Measurements from ENCODE around the gene SNX25. TPM values are rescaled to one million over a fixed set of nuclear protein-coding genes. Genes with fewer than 3 reads are reported as not detected.

SNX25 gene
- total and polyA plus RNA-seq, 8 donors = 2.6 to 36.8 (median 8.3) TPM

DNA sequence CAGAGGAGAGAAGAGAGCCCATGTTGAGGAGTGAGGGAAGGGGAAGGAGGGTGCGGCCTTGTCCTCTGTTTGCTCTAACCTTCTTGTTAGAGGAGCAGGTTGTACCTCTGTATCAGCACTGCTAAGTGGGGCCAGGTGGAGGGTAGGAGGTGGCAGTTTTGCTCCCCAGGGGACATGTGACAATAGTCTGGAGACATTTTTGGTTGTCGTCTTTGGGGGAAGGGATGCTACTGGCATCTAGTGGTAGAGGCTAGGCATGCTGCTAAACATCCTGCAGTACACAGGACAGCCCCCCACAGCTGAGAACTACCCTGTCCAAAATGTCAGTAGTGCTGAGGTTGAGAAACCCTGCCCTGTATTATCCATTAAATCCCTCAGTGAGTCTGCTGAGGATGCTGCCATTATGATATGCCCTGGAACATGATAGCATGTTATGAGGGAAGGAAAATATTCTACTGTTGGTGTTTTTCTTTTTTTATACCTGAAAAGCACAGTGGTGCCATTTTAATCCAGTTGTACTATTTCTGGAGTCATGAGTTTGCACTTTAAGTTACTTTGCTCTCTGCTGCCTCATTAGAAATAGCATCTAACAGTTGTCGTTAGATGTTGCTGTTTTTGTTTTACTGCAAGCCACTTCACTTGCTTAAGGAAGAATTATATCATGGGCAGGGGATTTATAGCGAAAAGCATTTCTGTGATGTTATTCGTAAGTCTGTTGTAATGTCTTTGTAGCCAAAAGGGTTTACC, 95.7 kb downstream of the SNX25 start:
- Histone ChIP-seq H3K27me3 (no peaks in the 10 kb centered on the region), H3K27ac (no peak overlapping the region), H3K4me1 (peaks cover 0 to 8% (median 3%) of the 10 kb centered on the region in 4 donors), H3K9me3 (no peaks in the 10 kb centered on the region), H3K36me3 (peaks cover 0 to 15% (median 5%) of the 10 kb centered on the region in 4 donors), H3K4me3 (no peak overlapping the region)
- 81 to 93% (median 85%) methylated on average over 5 of the region's 5 CpGs for WGBS, 5 donors
- DNase-seq = peak in 1 of 2 donors; percentile 52
- intact Hi-C loops (cut with DNase I; ENCODE audit: low total_unique reads) = no loop called here
- TF ChIP-seq POLR2AphosphoS5 (IDR thresholded peaks at IDR 0.05) = no peak
- TF ChIP-seq, protein P1, sequence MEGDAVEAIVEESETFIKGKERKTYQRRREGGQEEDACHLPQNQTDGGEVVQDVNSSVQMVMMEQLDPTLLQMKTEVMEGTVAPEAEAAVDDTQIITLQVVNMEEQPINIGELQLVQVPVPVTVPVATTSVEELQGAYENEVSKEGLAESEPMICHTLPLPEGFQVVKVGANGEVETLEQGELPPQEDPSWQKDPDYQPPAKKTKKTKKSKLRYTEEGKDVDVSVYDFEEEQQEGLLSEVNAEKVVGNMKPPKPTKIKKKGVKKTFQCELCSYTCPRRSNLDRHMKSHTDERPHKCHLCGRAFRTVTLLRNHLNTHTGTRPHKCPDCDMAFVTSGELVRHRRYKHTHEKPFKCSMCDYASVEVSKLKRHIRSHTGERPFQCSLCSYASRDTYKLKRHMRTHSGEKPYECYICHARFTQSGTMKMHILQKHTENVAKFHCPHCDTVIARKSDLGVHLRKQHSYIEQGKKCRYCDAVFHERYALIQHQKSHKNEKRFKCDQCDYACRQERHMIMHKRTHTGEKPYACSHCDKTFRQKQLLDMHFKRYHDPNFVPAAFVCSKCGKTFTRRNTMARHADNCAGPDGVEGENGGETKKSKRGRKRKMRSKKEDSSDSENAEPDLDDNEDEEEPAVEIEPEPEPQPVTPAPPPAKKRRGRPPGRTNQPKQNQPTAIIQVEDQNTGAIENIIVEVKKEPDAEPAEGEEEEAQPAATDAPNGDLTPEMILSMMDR (IDR thresholded peaks at IDR 0.05) = peak in 1 of 7 experiments; percentile 28

DNA sequence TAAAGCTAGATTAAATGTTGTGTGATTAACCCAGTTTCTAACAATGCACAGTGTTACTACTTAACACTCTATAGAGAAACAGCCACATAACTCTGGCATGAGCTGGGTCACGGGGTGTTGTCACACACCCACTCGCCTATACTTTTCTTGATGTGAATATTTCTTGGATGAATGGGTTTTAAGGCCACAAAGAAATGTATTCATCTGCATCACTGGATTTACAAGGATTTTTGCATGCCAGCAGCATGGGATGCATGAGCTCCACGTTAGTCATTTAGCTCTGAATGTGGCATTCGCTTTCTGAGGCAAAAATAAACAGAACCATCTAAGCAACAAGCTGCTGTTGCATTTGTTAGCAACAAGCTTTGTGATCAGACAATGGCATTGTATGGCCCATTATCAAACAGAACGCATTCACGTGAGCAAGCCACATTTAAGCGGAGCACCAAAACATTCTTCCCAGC, 96.6 kb downstream of the SNX25 start:
- WGBS, 5 donors = 51 to 70% (median 65%) methylated on average over 7 of the region's 7 CpGs
- TF ChIP-seq, protein P1 (IDR thresholded peaks at IDR 0.05) = no peak
- TF ChIP-seq POLR2A (IDR thresholded peaks at IDR 0.05) (no peak), POLR2AphosphoS5 (IDR thresholded peaks at IDR 0.05) (no peak), EP300 (IDR thresholded peaks at IDR 0.05) (no peak)
- intact Hi-C loops (cut with DNase I; ENCODE audit: low total_unique reads) = no loop called here
- peaks cover 0 to 8% (median 3%) of the 10 kb centered on the region in 4 donors for H3K4me1 ChIP-seq
- H3K27me3 ChIP-seq = no peaks in the 10 kb centered on the region
- no peak overlapping the region for H3K4me3 ChIP-seq
- DNase-seq = peak in 1 of 2 donors; percentile 46
- H3K36me3 ChIP-seq = peaks cover 0 to 23% (median 13%) of the 10 kb centered on the region in 4 donors
- no peaks in the 10 kb centered on the region for H3K9me3 ChIP-seq
- H3K27ac ChIP-seq = no peak overlapping the region

DNA sequence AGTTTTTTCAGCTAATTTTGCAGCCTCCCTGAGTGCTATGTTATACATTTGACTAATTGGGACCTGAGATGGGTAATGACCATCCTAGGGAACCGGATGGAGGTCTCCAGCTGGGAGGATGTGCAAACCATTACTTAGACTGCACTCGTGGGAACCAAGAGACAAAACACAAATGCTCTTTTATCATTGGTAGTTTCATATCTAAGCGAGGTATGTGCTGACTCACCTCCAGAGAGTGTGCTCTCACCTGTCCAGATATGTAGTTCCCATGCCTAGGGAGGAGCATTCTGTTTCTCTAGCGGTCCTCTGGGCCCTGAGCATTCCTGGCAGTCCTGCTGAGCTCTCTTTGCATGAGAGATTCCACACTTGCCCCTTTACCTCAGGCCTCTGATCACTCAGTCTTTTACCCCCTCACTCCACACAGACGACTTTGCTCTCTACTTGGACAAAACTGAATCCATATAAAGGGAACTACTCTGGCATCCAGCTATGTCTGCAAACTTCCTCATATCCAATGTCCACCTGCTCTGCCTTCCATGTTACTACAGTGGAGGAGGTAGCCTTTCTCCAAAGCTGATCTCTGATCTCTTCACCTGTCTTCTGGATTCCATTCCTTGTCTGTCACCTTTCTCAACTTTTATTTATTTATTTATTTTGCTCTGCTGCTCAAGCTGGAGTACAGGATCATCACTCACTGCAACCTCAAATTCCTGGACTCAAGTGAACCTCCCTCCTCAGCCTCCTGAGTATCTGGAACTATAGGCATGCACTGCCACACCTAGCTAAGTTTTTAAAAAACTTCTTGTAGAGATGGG, 97.9 kb downstream of the SNX25 start:
- Histone ChIP-seq H3K9me3 (no peaks in the 10 kb centered on the region), H3K4me1 (peaks cover 0 to 8% (median 3%) of the 10 kb centered on the region in 4 donors), H3K36me3 (peaks cover 0 to 37% (median 26%) of the 10 kb centered on the region in 4 donors), H3K27ac (no peak overlapping the region), H3K4me3 (no peak overlapping the region), H3K27me3 (no peaks in the 10 kb centered on the region)
- 58 to 87% (median 67%) methylated on average over 5 of the region's 5 CpGs for WGBS, 5 donors
- no peak for DNase-seq
- TF ChIP-seq, protein P1 (IDR thresholded peaks at IDR 0.05) = no peak
- no peak for TF ChIP-seq POLR2AphosphoS5 (IDR thresholded peaks at IDR 0.05)
- no peak for TF ChIP-seq EP300 (IDR thresholded peaks at IDR 0.05)
- no peak for TF ChIP-seq POLR2A (IDR thresholded peaks at IDR 0.05)
- intact Hi-C loops (cut with DNase I; ENCODE audit: low total_unique reads) = no loop called here

DNA sequence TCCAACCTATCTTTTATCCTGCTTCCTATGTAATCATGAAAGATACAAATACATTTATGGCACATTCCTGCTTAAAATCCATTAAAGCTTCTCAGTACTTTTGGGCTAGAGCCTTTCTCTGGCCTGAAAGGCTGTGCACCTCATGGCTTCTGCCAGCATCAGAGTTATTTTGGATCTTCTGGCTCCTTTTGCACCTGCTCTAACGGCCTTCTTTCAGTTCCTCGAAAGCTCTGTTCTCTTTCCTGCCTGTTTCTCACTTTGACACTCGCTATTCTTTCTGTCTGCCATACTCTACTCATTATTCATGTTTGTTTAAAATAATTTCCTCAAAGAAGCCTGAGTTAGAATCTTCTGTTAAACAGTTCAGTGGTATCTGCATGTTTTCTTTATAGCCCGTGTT, 100.4 kb downstream of the SNX25 start:
- Histone ChIP-seq H3K4me3 (no peak overlapping the region), H3K27ac (no peak overlapping the region), H3K27me3 (no peaks in the 10 kb centered on the region), H3K36me3 (peaks cover 5 to 54% (median 45%) of the 10 kb centered on the region in 4 donors), H3K9me3 (no peaks in the 10 kb centered on the region), H3K4me1 (peaks cover 0 to 8% (median 3%) of the 10 kb centered on the region in 4 donors)
- DNase-seq = no peak
- TF ChIP-seq, protein P1 (IDR thresholded peaks at IDR 0.05) = no peak
- TF ChIP-seq POLR2AphosphoS5 (IDR thresholded peaks at IDR 0.05) = no peak
- no peak for TF ChIP-seq POLR2A (IDR thresholded peaks at IDR 0.05)
- TF ChIP-seq EP300 (IDR thresholded peaks at IDR 0.05) = no peak
- intact Hi-C loops (cut with DNase I; ENCODE audit: low total_unique reads) = no loop called here
- 77 to 94% (median 87%) methylated on average over 4 of the region's 4 CpGs for WGBS, 5 donors

Data from stomach (tissue), 9 donors.